SK-N-SH (cell line): Measurements from ENCODE around the gene YBX2. TPM values are rescaled to one million over a fixed set of nuclear protein-coding genes. Genes with fewer than 3 reads are reported as not detected.

Experiments used
- EP300 ChIP-seq, 2 experiments: IDR thresholded peaks; 2 replicates each; pipeline versions ENCODE4 v1.4.0 to v1.6.1; 2012; ENCODE audit warnings: borderline replicate concordance in 1 of 2, low read depth in 1 of 2, low read length in 1 of 2
- EZH2phosphoT487 ChIP-seq: fragments of 200-600 bp; sonication (generic); IDR thresholded peaks from 2 replicates; pipeline ENCODE4 v1.6.1; 2017; ENCODE audit warnings: low read depth, mixed run types, mild to moderate bottlenecking, antibody characterized with exemption, moderate library complexity, borderline replicate concordance
- FOXM1 ChIP-seq: IDR thresholded peaks from 2 replicates; pipeline ENCODE4 v1.4.0; 2012; ENCODE audit warnings: low read depth, mild to moderate bottlenecking
- GABPA ChIP-seq: IDR thresholded peaks from 2 replicates; pipeline ENCODE4 v1.4.0; 2012; ENCODE audit warnings: low read depth, mild to moderate bottlenecking
- GATA2 ChIP-seq: sonication (generic); formaldehyde crosslinking; IDR thresholded peaks from 2 replicates; pipeline ENCODE4 v1.5.0; 2020; ENCODE audit warnings: mild to moderate bottlenecking, missing genetic modification reagents
- JUND ChIP-seq: IDR thresholded peaks from 2 replicates; pipeline ENCODE4 v1.4.0; 2012
- MAX ChIP-seq: IDR thresholded peaks from 2 replicates; pipeline ENCODE4 v1.4.0; 2012; ENCODE audit warnings: low read depth
- MEF2A ChIP-seq: IDR thresholded peaks from 2 replicates; pipeline ENCODE4 v1.4.0; 2012; ENCODE audit warnings: low read depth, borderline replicate concordance
- MXI1 ChIP-seq: IDR thresholded peaks from 2 replicates; pipeline ENCODE4 v1.6.1; 2012; ENCODE audit warnings: mild to moderate bottlenecking, low read depth, low read length, improper control_type of control experiment
- PBX3 ChIP-seq: IDR thresholded peaks from 2 replicates; pipeline ENCODE4; 2012
- POLR2AphosphoS5 ChIP-seq: IDR thresholded peaks from 2 replicates; pipeline ENCODE4 v1.6.1; 2012; ENCODE audit warnings: low read depth, low read length
- RAD21 ChIP-seq: IDR thresholded peaks from 2 replicates; pipeline ENCODE4 v1.6.1; 2012; ENCODE audit warnings: mild to moderate bottlenecking, low read length
- REST ChIP-seq: IDR thresholded peaks from 2 replicates; pipeline ENCODE4 v1.6.1; 2012; ENCODE audit warnings: mild to moderate bottlenecking, low read depth, low read length, moderate library complexity
- RXRA ChIP-seq: IDR thresholded peaks from 2 replicates; pipeline ENCODE4 v1.4.0; 2012; ENCODE audit warnings: low read depth, mild to moderate bottlenecking, borderline replicate concordance
- SIN3A ChIP-seq: IDR thresholded peaks from 2 replicates; pipeline ENCODE4 v1.6.1; 2012; ENCODE audit warnings: low read depth, mild to moderate bottlenecking, low read length, moderate library complexity, borderline replicate concordance
- SMC3 ChIP-seq: IDR thresholded peaks from 2 replicates; pipeline ENCODE4 v1.6.1; 2012; ENCODE audit warnings: low read depth, low read length, improper control_type of control experiment
- TAF1 ChIP-seq: IDR thresholded peaks from 2 replicates; pipeline ENCODE4 v1.6.1; 2012; ENCODE audit warnings: low read depth, mild to moderate bottlenecking, low read length, moderate library complexity, borderline replicate concordance
- TCF12 ChIP-seq: IDR thresholded peaks from 2 replicates; pipeline ENCODE4 v1.4.0; 2012
- TEAD4 ChIP-seq: IDR thresholded peaks from 2 replicates; pipeline ENCODE4 v1.4.0; 2012; ENCODE audit warnings: mild to moderate bottlenecking, borderline replicate concordance; ENCODE audit not compliant: insufficient read depth
- USF2 ChIP-seq: fragments of 150-350 bp; IDR thresholded peaks from 2 replicates; pipeline ENCODE4 v1.6.1; 2017; ENCODE audit warnings: antibody characterized with exemption, low read length, low read depth, borderline replicate concordance
- polyA plus RNA-seq, 3 experiments: library from polyadenylated mRNA; depleted of rRNA; stranded (reverse); fragments of >200 nt; gene quantifications; 2 replicates each; pipeline ENCODE4 v1.2.3, GENCODE V29; 2012

Gene YBX2
- polyA plus RNA-seq, 1 of the 3 experiments (the other 2 are of a cell fraction), result 0.54 TPM

GRCh38 chr17:7241783-7242716, 52.4 kb downstream of the YBX2 start, which contains the start of gene GABARAP (continued):
- TF ChIP-seq MAX (no peak; the same call in 1 of the 2 replicates), FOXM1 (no peak), PBX3 (peak; percentile 78), TAF1 (peak; percentile 25), GABPA (peak; percentile 49; the same call in 1 of the 2 replicates), REST (no peak), GATA2 (no peak), RXRA (no peak), EZH2phosphoT487 (no peak), USF2 (no peak), RAD21 (no peak), POLR2AphosphoS5 (no peak; the same call in none of the 2 replicates), MXI1 (0 out of 2 replicates have a peak, but pooled peaks have one; percentile 47), EP300 (IDR thresholded peaks at IDR 0.05; ENCODE audit: borderline replicate concordance in 1 of 2, low read depth in 1 of 2, low read length in 1 of 2) (no peak; a peak in 1 of 4 replicates), TEAD4 (no peak), SIN3A (peak; percentile 68), MEF2A (no peak; the same call in 1 of the 2 replicates), TCF12 (no peak), SMC3 (no peak), JUND (no peak)
